Transverse colon (tissue), 4 donors: Measurements from ENCODE around the gene ATP5ME. TPM values are rescaled to one million over a fixed set of nuclear protein-coding genes. Genes with fewer than 3 reads are reported as not detected.

Experiments
- DNase-seq: peaks from one replicate; pipeline ENCODE4 v3.0.0-alpha.2; 2019
- H3K27ac ChIP-seq, 4 donors: fragments of 200-600 bp; sonication (generic); 2 replicates each; pipeline ENCODE4 v1.5.1; 2016 to 2018; ENCODE audit warnings: inconsistent platforms in 4 of 4
- H3K27me3 ChIP-seq: fragments of 200-600 bp; sonication (generic); 2 replicates; pipeline ENCODE4 v1.5.1; 2017; ENCODE audit warnings: inconsistent platforms
- H3K36me3 ChIP-seq, 4 donors: fragments of 200-600 bp; sonication (generic); 2 replicates each; pipeline ENCODE4 v1.5.1; 2017 to 2019; ENCODE audit warnings: inconsistent platforms in 4 of 4
- H3K4me1 ChIP-seq, 4 donors: fragments of 200-600 bp; sonication (generic); 2 replicates each; pipeline ENCODE4 v1.5.1; 2017 to 2020; ENCODE audit warnings: inconsistent platforms in 4 of 4
- H3K4me3 ChIP-seq, 4 donors: fragments of 200-600 bp; sonication (generic); 1 replicate in 1 of 4; 2 replicates in 3 of 4; pipeline versions ENCODE4 v1.5.1 to v1.6.1; 2017 to 2019; ENCODE audit warnings: inconsistent platforms in 4 of 4
- H3K9me3 ChIP-seq, 2 donors: fragments of 200-600 bp; sonication (generic); 2 replicates each; pipeline ENCODE4 v1.5.1; 2017 to 2019; ENCODE audit warnings: inconsistent platforms in 2 of 2
- EP300 ChIP-seq: sonication (generic); formaldehyde crosslinking; IDR thresholded peaks from one replicate; pipeline ENCODE4 v1.6.1; 2017; ENCODE audit warnings: antibody characterized with exemption, low read depth
- POLR2A ChIP-seq: fragments of 450-650 bp; IDR thresholded peaks from one replicate; pipeline ENCODE4 v1.6.1; 2016; ENCODE audit warnings: antibody characterized with exemption, mild to moderate bottlenecking, moderate library complexity
- POLR2AphosphoS5 ChIP-seq, 3 donors: sonication (generic); formaldehyde crosslinking; IDR thresholded peaks; one replicate each; pipeline ENCODE4 v1.6.1; 2016; ENCODE audit warnings: antibody characterized with exemption in 3 of 3
- WGBS, 2 donors: methylation state at CpG; one replicate each; pipeline ENCODE4 v1.1.5; 2018; ENCODE audit warnings: low coverage in 1 of 2; 5-methylcytosine and 5-hydroxymethylcytosine counted together
- in situ Hi-C, 4 donors: fragments of 200-750 bp; cut with MboI; loops; one replicate each; pipeline versions ENCODE4 v1.15.0 to v1.15.1; 2017; ENCODE audit warnings: low sequenced_read_pairs in 3 of 4, low pct_ligation_motif_present in 1 of 4, low pct_unique_long_range_greater_than_20kb in 1 of 4
- intact Hi-C: fragments of 100-400 bp; cut with DNase I; formaldehyde crosslinking; loops from one replicate; pipeline ENCODE4 v1.15.1; 2023; ENCODE audit warnings: low total_unique reads
- total RNA-seq, 4 donors: library from RNA; depleted of rRNA; stranded (reverse); fragments of >200 nt; gene quantifications; one replicate each; pipeline ENCODE4 v1.1.0, GENCODE V29; 2016
- TF ChIP-seq, protein P1 (sequence below), 5 experiments: fragments of 200-600 bp in 3 of 5; fragments of 450-650 bp in 2 of 5; sonication (generic) in 3 of 5; IDR thresholded peaks; 1 replicate in 2 of 5; 2 replicates in 3 of 5; pipeline ENCODE4 v1.5.1; 2016 to 2017; ENCODE audit warnings: antibody characterized with exemption in 5 of 5, inconsistent platforms in 3 of 5, mild to moderate bottlenecking in 2 of 5, moderate library complexity in 1 of 5

Gene ATP5ME
- total RNA-seq, 4 donors from 2014 or later, result 52.0 to 152 (median 148) TPM; not detected in 1

DNA sequence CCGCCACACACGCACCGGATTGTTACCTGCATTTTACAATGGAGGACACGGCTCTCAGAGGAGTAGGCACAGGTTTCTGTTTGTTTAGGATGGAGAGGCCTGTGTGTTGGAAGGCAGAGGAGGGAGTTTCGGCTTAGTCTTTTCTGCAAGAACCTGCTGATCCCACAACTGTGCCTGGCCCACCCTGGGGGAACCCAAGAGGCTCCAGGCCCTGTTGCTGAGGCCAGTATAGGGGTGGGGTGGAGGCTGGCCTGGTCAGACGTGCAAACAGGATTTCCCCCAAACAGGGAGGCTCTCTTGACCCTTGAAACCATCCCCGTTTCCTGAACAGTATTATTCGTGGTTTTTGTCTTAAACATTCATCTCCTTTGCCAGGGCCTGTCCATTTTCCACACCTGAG is 15.6 kb upstream of the ATP5ME start:
- intact Hi-C loops, result no loop called here
- peak overlapping the region in 3 of 4 donors; percentile 37 to 47 (median 40) for H3K4me3 ChIP-seq
- DNase-seq, result no peak
- in situ Hi-C loops, result no loop called here
- peak overlapping the region; percentile 76 to 87 (median 78) for H3K27ac ChIP-seq
- no peaks in the 10 kb centered on the region for H3K36me3 ChIP-seq
- no peak for TF ChIP-seq EP300
- TF ChIP-seq, protein P1, sequence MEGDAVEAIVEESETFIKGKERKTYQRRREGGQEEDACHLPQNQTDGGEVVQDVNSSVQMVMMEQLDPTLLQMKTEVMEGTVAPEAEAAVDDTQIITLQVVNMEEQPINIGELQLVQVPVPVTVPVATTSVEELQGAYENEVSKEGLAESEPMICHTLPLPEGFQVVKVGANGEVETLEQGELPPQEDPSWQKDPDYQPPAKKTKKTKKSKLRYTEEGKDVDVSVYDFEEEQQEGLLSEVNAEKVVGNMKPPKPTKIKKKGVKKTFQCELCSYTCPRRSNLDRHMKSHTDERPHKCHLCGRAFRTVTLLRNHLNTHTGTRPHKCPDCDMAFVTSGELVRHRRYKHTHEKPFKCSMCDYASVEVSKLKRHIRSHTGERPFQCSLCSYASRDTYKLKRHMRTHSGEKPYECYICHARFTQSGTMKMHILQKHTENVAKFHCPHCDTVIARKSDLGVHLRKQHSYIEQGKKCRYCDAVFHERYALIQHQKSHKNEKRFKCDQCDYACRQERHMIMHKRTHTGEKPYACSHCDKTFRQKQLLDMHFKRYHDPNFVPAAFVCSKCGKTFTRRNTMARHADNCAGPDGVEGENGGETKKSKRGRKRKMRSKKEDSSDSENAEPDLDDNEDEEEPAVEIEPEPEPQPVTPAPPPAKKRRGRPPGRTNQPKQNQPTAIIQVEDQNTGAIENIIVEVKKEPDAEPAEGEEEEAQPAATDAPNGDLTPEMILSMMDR (IDR thresholded peaks at IDR 0.05), result no peak
- no peak for TF ChIP-seq POLR2A
- TF ChIP-seq POLR2AphosphoS5 (IDR thresholded peaks at IDR 0.05), result no peak
- no peaks in the 10 kb centered on the region for H3K9me3 ChIP-seq
- 62 to 73% methylated on average over 2 to 8 of the region's 8 CpGs for WGBS, 2 donors
- H3K4me1 ChIP-seq, result peaks cover 16 to 34% (median 32%) of the 10 kb centered on the region in 4 donors
- H3K27me3 ChIP-seq, result no peaks in the 10 kb centered on the region

DNA sequence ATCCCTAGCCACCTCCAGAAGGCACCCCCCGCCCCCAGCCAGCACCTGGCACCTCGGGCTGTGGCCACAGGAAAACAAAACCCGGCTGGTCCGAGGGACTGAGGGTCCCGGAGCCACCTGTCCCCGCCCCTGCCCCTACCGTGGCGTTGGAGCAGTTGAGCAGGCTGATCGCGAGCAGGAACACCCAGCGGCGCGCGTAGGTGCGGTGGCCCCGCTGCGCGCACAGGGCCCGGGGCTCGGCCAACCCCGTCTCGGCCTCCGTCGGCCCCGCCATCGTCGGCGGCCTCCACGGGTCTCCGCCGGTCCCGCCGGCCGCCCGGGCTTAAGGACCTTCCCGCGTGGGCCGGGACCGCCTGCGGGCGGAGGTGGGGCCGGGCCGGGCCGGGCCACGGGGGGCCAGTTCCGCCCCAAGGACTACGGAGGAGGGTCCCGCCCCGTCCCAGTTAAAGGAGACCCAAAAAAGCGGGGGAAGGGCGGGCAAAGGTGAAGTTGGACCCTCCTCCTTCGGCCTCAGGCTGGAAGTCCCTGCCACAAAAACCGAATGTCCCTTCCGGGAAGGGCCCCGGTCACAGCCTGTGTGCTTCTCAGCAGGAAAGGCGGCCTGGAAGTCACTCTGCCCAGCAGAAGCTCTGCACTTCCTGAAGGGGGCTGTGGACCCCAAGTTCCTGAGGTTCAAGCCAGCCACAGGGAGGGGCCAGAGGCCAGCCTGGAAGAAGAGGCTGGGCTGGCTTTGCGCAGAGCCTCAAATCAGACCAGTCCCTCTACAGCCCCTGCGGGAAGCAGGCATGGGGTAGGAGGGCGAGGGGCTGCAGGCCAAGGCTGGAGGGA is 15.0 kb upstream of the ATP5ME start, which contains the start of gene SLC49A3:
Gene SLC49A3, minus strand, starts transcription at position 298 of the 828 bp plus-strand sequence. Its CDS starts 24 bp downstream, at position 274.
- DNase-seq, result peak; percentile 43
- TF ChIP-seq, protein P1 (IDR thresholded peaks at IDR 0.05), result no peak
- TF ChIP-seq POLR2AphosphoS5 (IDR thresholded peaks at IDR 0.05), result no peak
- in situ Hi-C loops (no loop called here), intact Hi-C loops (no loop called here)
- H3K36me3 ChIP-seq, result no peaks in the 10 kb centered on the region
- no peaks in the 10 kb centered on the region for H3K27me3 ChIP-seq
- 28% methylated on average over 23 of the region's 59 CpGs; no CpG with 5 or more reads in 1 of the 2 donors for WGBS, 2 donors
- peak within 1 kb of the TSS; percentile 76 to 87 (median 78) for H3K27ac ChIP-seq
- H3K4me1 ChIP-seq, result peaks cover 16 to 35% (median 33%) of the 10 kb centered on the region in 4 donors
- no peaks in the 10 kb centered on the region for H3K9me3 ChIP-seq
- H3K4me3 ChIP-seq, result peak within 1 kb of the TSS; percentile 12 to 47 (median 38)

DNA sequence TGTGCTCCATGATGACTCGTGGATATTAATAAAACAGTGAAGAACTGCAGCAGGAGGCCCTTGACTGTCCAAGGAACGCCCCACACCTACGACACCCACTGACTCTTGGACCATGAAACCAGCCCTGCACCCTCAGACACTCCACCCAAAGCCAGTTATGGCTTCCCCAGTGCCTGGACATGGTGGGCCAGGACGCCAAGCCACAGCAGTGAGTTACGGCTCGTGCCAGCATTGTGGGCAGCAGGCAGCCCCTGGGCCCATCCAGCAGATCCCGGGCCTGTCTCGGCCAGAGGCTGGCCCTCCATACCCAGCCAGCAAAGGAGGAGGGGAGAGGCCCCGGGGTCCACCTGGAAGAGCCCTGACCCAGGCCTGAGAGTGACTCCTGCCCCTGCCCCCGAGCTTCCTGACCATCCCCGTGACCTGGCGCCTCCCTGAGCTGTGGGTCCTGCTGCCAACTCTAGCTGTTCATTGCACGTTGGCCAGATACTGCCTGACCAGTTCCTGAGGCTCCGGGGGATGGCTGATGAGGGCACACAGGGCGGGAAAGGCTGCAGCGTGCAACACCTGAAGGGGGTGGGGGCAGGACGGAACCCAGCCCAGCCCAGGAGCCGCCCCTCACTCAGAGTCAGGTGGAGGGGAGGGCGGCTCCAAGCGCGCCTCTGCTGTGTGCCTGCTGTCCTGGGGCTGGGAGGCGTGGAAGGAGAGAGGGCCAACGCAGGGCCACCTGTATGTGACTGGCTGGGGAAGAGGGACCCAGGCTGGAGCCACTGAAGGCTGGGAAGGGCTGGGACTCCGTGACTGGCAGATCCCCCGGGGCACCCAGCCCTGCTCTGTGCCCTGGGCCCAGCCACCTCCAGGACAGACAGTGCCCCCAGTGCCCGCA is 14.1 kb upstream of the ATP5ME start:
- no peak for DNase-seq
- Histone ChIP-seq H3K27me3 (no peaks in the 10 kb centered on the region), H3K36me3 (no peaks in the 10 kb centered on the region), H3K27ac (peak overlapping the region; percentile 76 to 87 (median 78)), H3K4me3 (peak overlapping the region; percentile 12 to 47 (median 38)), H3K9me3 (no peaks in the 10 kb centered on the region), H3K4me1 (peaks cover 16 to 43% (median 38%) of the 10 kb centered on the region in 4 donors)
- TF ChIP-seq, protein P1 (IDR thresholded peaks at IDR 0.05), result no peak
- TF ChIP-seq POLR2AphosphoS5 (IDR thresholded peaks at IDR 0.05), result no peak
- intact Hi-C loops, result no loop called here
- in situ Hi-C loops, result no loop called here
- WGBS, 2 donors, result 69% methylated on average over 23 of the region's 26 CpGs; no CpG with 5 or more reads in 1 of the 2 donors
